ENCODE results near the gene BRK1.
A peak's percentile ranks its signal among the peaks of the same experiment; 100 is the strongest.
"Not testable (repeated sequence)": the region's sequence is repeated elsewhere in the genome, so short reads cannot be mapped to it uniquely, and the experiment has no call there.

BRK1 gene
- total RNA-seq, result 58.5 to 65.9 (median 61.4) reads per million in 4 experiments

- DNase-seq, result peak; percentile 90
Observed at GRCh38 chr3:10115326-10116137, at the start of gene BRK1. Gene BRK1 (plus strand): TSS chr3:10115675. CDS start chr3:10115702, 27 bp downstream.

GRCh38 chr3:10070077-10070476 lies 45.4 kb upstream of the BRK1 start:
- not testable (repeated sequence) for DNase-seq

GRCh38 chr3:10074666-10075065 lies 40.8 kb upstream of the BRK1 start:
- DNase-seq, result no peak

- no peak for DNase-seq
Observed at GRCh38 chr3:10081871-10082270, 33.6 kb upstream of the BRK1 start.

- no peak for DNase-seq
Observed at GRCh38 chr3:10085738-10086137, 29.7 kb upstream of the BRK1 start.

GRCh38 chr3:10088256-10088655 lies 27.2 kb upstream of the BRK1 start:
- no peak for DNase-seq

- DNase-seq, result no peak
Observed at GRCh38 chr3:10090179-10090578, 25.3 kb upstream of the BRK1 start.

- DNase-seq, result not testable (repeated sequence)
Observed at GRCh38 chr3:10090774-10091173, 24.7 kb upstream of the BRK1 start.

- not testable (repeated sequence) for DNase-seq
Observed at GRCh38 chr3:10091387-10091786, 24.1 kb upstream of the BRK1 start.

GRCh38 chr3:10093678-10094077 lies 21.8 kb upstream of the BRK1 start:
- DNase-seq, result no peak

- DNase-seq, result no peak
Observed at GRCh38 chr3:10099041-10099440, 16.4 kb upstream of the BRK1 start.

GRCh38 chr3:10106919-10107318 lies 8.6 kb upstream of the BRK1 start:
- no peak for DNase-seq

GRCh38 chr3:10108091-10108490 lies 7.4 kb upstream of the BRK1 start, which contains the start of gene FANCD2OS:
Gene FANCD2OS (minus strand): TSS chr3:10108255. CDS start chr3:10104774, 3,481 bp downstream.
- no peak for DNase-seq

- no peak for DNase-seq
Observed at GRCh38 chr3:10116138-10116460, 624 bp downstream of the BRK1 start.

- no peak for DNase-seq
Observed at GRCh38 chr3:10116928-10117327, 1.5 kb downstream of the BRK1 start.

- no peak for DNase-seq
Observed at GRCh38 chr3:10119376-10119775, 3.9 kb downstream of the BRK1 start.

GRCh38 chr3:10121064-10121463 lies 5.6 kb downstream of the BRK1 start:
- no peak for DNase-seq

- no peak for DNase-seq
Observed at GRCh38 chr3:10122724-10123123, 7.2 kb downstream of the BRK1 start.

GRCh38 chr3:10135872-10136271 lies 20.4 kb downstream of the BRK1 start:
- not testable (repeated sequence) for DNase-seq

- no peak for DNase-seq
Observed at GRCh38 chr3:10136426-10137005, 21.0 kb downstream of the BRK1 start.

GRCh38 chr3:10137178-10137577 lies 21.7 kb downstream of the BRK1 start:
- DNase-seq, result no peak

GRCh38 chr3:10140996-10141546 lies 25.6 kb downstream of the BRK1 start:
- DNase-seq, result no peak

GRCh38 chr3:10142707-10143560 lies 27.5 kb downstream of the BRK1 start:
- DNase-seq, result no peak
